SK-N-SH (cell line): Measurements from ENCODE around the gene GBX2. TPM values are rescaled to one million over a fixed set of nuclear protein-coding genes. Genes with fewer than 3 reads are reported as not detected.

Experiments
- CTCF ChIA-PET: fragments of 300-600, 350-600 bp; formaldehyde crosslinking; extraction: SDS; loops from one replicate; lab custom pipeline; 2021; lab: Yijun Ruan, JAX
- POLR2A ChIA-PET: fragments of 350-600 bp; sonication (Branson Sonifier 250); formaldehyde crosslinking; extraction: SDS; loops from one replicate; lab custom pipeline; 2020; ENCODE audit warnings: antibody characterized with exemption, inconsistent platforms; lab: Yijun Ruan, JAX
- DNase-seq: peaks from one replicate; pipeline ENCODE4 v3.0.0; 2012
- H2AFZ ChIP-seq: fragments of 200-600 bp; sonication (generic); 2 replicates; pipeline ENCODE4 v1.8.1; 2016; ENCODE audit warnings: antibody characterized with exemption, mild to moderate bottlenecking, low read depth
- H3F3A ChIP-seq: fragments of 200-600 bp; sonication (generic); replicated peaks from 2 replicates; pipeline ENCODE3; 2016; ENCODE audit warnings: antibody characterized with exemption, mild to moderate bottlenecking; ENCODE audit not compliant: insufficient read depth
- H3K27ac ChIP-seq, 2 experiments: fragments of 200-500 bp in 1 of 2; fragments of 200-600 bp in 1 of 2; sonication (Bioruptor generic) in 1 of 2; sonication (generic), shearing (Covaris generic) in 1 of 2; 2 replicates each; pipeline versions ENCODE4 v1.5.1 to v1.6.1; 2014 to 2016; ENCODE audit warnings: low read depth in 2 of 2, inconsistent platforms in 1 of 2, low read length in 1 of 2, mild to moderate bottlenecking in 1 of 2, mixed read lengths in 1 of 2
- H3K27me3 ChIP-seq: fragments of 200-600 bp; sonication (generic), shearing (Covaris generic); 2 replicates; pipeline ENCODE4 v1.6.1; 2016; ENCODE audit warnings: mixed run types; ENCODE audit not compliant: insufficient read depth
- H3K36me3 ChIP-seq, 2 experiments: fragments of 200-500 bp in 1 of 2; fragments of 200-600 bp in 1 of 2; sonication (Bioruptor generic) in 1 of 2; sonication (generic) in 1 of 2; replicated peaks in 1 of 2; 2 replicates each; pipeline versions ENCODE3 to v1.5.1; 2014 to 2016; ENCODE audit warnings: low read length in 1 of 2, mild to moderate bottlenecking in 1 of 2; ENCODE audit not compliant: insufficient read depth in 2 of 2, control insufficient read depth in 1 of 2
- H3K4me1 ChIP-seq, 2 experiments: fragments of 200-500 bp in 1 of 2; fragments of 200-600 bp in 1 of 2; sonication (Bioruptor generic) in 1 of 2; sonication (generic), shearing (Covaris generic) in 1 of 2; 2 replicates each; pipeline versions ENCODE4 v1.5.1 to v1.6.1; 2014 to 2016; ENCODE audit warnings: low read depth in 1 of 2, low read length in 1 of 2, mixed run types in 1 of 2; ENCODE audit not compliant: insufficient read depth in 2 of 2, control insufficient read depth in 1 of 2
- H3K4me2 ChIP-seq: fragments of 200-600 bp; sonication (generic), shearing (Covaris generic); 2 replicates; pipeline ENCODE4 v1.6.1; 2017; ENCODE audit warnings: mixed run types
- H3K4me3 ChIP-seq, 2 experiments: fragments of 200-500 bp in 1 of 2; fragments of 200-600 bp in 1 of 2; sonication (Bioruptor generic) in 1 of 2; sonication (generic), shearing (Covaris generic) in 1 of 2; 2 replicates each; pipeline versions ENCODE4 v1.5.1 to v1.8.1; 2014 to 2016; ENCODE audit warnings: low read depth in 2 of 2, inconsistent platforms in 1 of 2, low read length in 1 of 2, mild to moderate bottlenecking in 1 of 2, mixed read lengths in 1 of 2, moderate library complexity in 1 of 2
- H3K79me2 ChIP-seq: fragments of 200-600 bp; sonication (generic); 2 replicates; pipeline ENCODE4 v1.8.1; 2017; ENCODE audit warnings: mild to moderate bottlenecking; ENCODE audit not compliant: insufficient read depth
- H3K9ac ChIP-seq: fragments of 200-600 bp; sonication (generic); 2 replicates; pipeline ENCODE4 v1.6.1; 2017; ENCODE audit warnings: mixed run types
- H3K9me2 ChIP-seq: fragments of 200-600 bp; sonication (generic); 2 replicates; pipeline ENCODE4 v1.6.1; 2017; ENCODE audit warnings: mixed run types
- H3K9me3 ChIP-seq: fragments of 200-600 bp; sonication (generic); 2 replicates; pipeline ENCODE4 v1.6.1; 2017; ENCODE audit warnings: mixed run types, mild to moderate bottlenecking, moderate library complexity
- H4K20me1 ChIP-seq: fragments of 200-600 bp; sonication (generic); 2 replicates; pipeline ENCODE4 v1.6.1; 2017; ENCODE audit warnings: mild to moderate bottlenecking, mixed run types; ENCODE audit not compliant: insufficient read depth
- CHD2 ChIP-seq: fragments of 150-350 bp; IDR thresholded peaks from 2 replicates; pipeline ENCODE4 v1.6.1; 2018; ENCODE audit warnings: low read length; ENCODE audit not compliant: partially characterized antibody
- ELF1 ChIP-seq: IDR thresholded peaks from 2 replicates; pipeline ENCODE4 v1.4.0; 2012
- EP300 ChIP-seq, 2 experiments: IDR thresholded peaks; 2 replicates each; pipeline versions ENCODE4 v1.4.0 to v1.6.1; 2012; ENCODE audit warnings: borderline replicate concordance in 1 of 2, low read depth in 1 of 2, low read length in 1 of 2
- FOSL2 ChIP-seq: IDR thresholded peaks from 2 replicates; pipeline ENCODE4 v1.4.0; 2012; ENCODE audit warnings: low read depth, mild to moderate bottlenecking, moderate library complexity, borderline replicate concordance
- FOXM1 ChIP-seq: IDR thresholded peaks from 2 replicates; pipeline ENCODE4 v1.4.0; 2012; ENCODE audit warnings: low read depth, mild to moderate bottlenecking
- GABPA ChIP-seq: IDR thresholded peaks from 2 replicates; pipeline ENCODE4 v1.4.0; 2012; ENCODE audit warnings: low read depth, mild to moderate bottlenecking
- GATA2 ChIP-seq: sonication (generic); formaldehyde crosslinking; IDR thresholded peaks from 2 replicates; pipeline ENCODE4 v1.5.0; 2020; ENCODE audit warnings: mild to moderate bottlenecking, missing genetic modification reagents
- MXI1 ChIP-seq: IDR thresholded peaks from 2 replicates; pipeline ENCODE4 v1.6.1; 2012; ENCODE audit warnings: mild to moderate bottlenecking, low read depth, low read length, improper control_type of control experiment
- NRF1 ChIP-seq: IDR thresholded peaks from 2 replicates; pipeline ENCODE4 v1.6.1; 2012; ENCODE audit warnings: low read depth, mild to moderate bottlenecking, low read length
- PBX3 ChIP-seq: IDR thresholded peaks from 2 replicates; pipeline ENCODE4; 2012
- POLR2AphosphoS5 ChIP-seq: IDR thresholded peaks from 2 replicates; pipeline ENCODE4 v1.6.1; 2012; ENCODE audit warnings: low read depth, low read length
- RAD21 ChIP-seq: IDR thresholded peaks from 2 replicates; pipeline ENCODE4 v1.6.1; 2012; ENCODE audit warnings: mild to moderate bottlenecking, low read length
- REST ChIP-seq: IDR thresholded peaks from 2 replicates; pipeline ENCODE4 v1.6.1; 2012; ENCODE audit warnings: mild to moderate bottlenecking, low read depth, low read length, moderate library complexity
- RXRA ChIP-seq: IDR thresholded peaks from 2 replicates; pipeline ENCODE4 v1.4.0; 2012; ENCODE audit warnings: low read depth, mild to moderate bottlenecking, borderline replicate concordance
- TAF1 ChIP-seq: IDR thresholded peaks from 2 replicates; pipeline ENCODE4 v1.6.1; 2012; ENCODE audit warnings: low read depth, mild to moderate bottlenecking, low read length, moderate library complexity, borderline replicate concordance
- TCF12 ChIP-seq: IDR thresholded peaks from 2 replicates; pipeline ENCODE4 v1.4.0; 2012
- USF1 ChIP-seq: IDR thresholded peaks from 2 replicates; pipeline ENCODE4 v1.4.0; 2012; ENCODE audit warnings: low read depth, borderline replicate concordance
- USF2 ChIP-seq: fragments of 150-350 bp; IDR thresholded peaks from 2 replicates; pipeline ENCODE4 v1.6.1; 2017; ENCODE audit warnings: antibody characterized with exemption, low read length, low read depth, borderline replicate concordance
- ZBTB33 ChIP-seq: IDR thresholded peaks from 2 replicates; pipeline ENCODE4 v1.4.0; 2012; ENCODE audit warnings: low read depth, borderline replicate concordance
- WGBS: methylation state at CpG from one replicate; pipeline ENCODE4 v1.1.6; 2017; ENCODE audit warnings: low lambda C conversion rate; 5-methylcytosine and 5-hydroxymethylcytosine counted together
- polyA plus RNA-seq, 3 experiments: library from polyadenylated mRNA; depleted of rRNA; stranded (reverse); fragments of >200 nt; gene quantifications; 2 replicates each; pipeline ENCODE4 v1.2.3, GENCODE V29; 2012

The GBX2 gene
- polyA plus RNA-seq, 1 of the 3 experiments (the other 2 are of a cell fraction), result 0.16 TPM

- Histone ChIP-seq H3K9me3 (no peaks in the 10 kb centered on the region), H3K27ac (no peak overlapping the region), H3K4me1 (no peaks in the 10 kb centered on the region), H3K9ac (no peak overlapping the region), H3K79me2 (no peaks in the 10 kb centered on the region), H4K20me1 (no peaks in the 10 kb centered on the region), H3K4me2 (no peak overlapping the region), H3K36me3 (no peaks in the 10 kb centered on the region), H3K4me3 (no peak overlapping the region), H3F3A (no peaks in the 10 kb centered on the region), H3K27me3 (no peaks in the 10 kb centered on the region; the same call in 1 of the 2 replicates), H3K9me2 (no peaks in the 10 kb centered on the region), H2AFZ (no peak overlapping the region)
- TF ChIP-seq MXI1 (no peak), GABPA (no peak), NRF1 (no peak), USF1 (no peak), RXRA (no peak), CHD2 (no peak), TCF12 (no peak), USF2 (no peak), ELF1 (no peak), FOXM1 (no peak), PBX3 (no peak), POLR2AphosphoS5 (no peak), EP300 (IDR thresholded peaks at IDR 0.05; ENCODE audit: borderline replicate concordance in 1 of 2, low read depth in 1 of 2, low read length in 1 of 2) (no peak), ZBTB33 (no peak), RAD21 (no peak), GATA2 (CRISPR knock-in tag) (no peak), REST (no peak), FOSL2 (no peak), TAF1 (no peak)
- WGBS, result 41% methylated on average over 5 of the region's 5 CpGs
- ChIA-PET CTCF (interaction anchor here (1.0 kb wide), 1 partner anchor 9 kb away, joined by 3 read pairs; no protein-coding TSS in a partner anchor), POLR2A (no interaction called here)
- DNase-seq, result no peak
Measured at GRCh38 chr2:236209996-236210395, 41.8 kb upstream of the GBX2 start.
